GM18507 (cell line): ENCODE measurements around the gene KCNC3.
"Not testable (repeated sequence)": the region's sequence is repeated elsewhere in the genome, so short reads cannot be mapped to it uniquely, and the experiment has no call there.

ENCODE experiments used
- DNase-seq: peaks from one replicate; pipeline ENCODE4 v3.0.0; 2011; ENCODE audit warnings: low read depth; ENCODE audit not compliant: insufficient read length; ENCODE audit errors: extremely low spot score
- FAIRE-seq: peaks from 2 replicates; lab custom pipeline; 2011; peaks lifted over from hg19 to GRCh38; lab: Jason Lieb, UNC

Gene KCNC3

DNA sequence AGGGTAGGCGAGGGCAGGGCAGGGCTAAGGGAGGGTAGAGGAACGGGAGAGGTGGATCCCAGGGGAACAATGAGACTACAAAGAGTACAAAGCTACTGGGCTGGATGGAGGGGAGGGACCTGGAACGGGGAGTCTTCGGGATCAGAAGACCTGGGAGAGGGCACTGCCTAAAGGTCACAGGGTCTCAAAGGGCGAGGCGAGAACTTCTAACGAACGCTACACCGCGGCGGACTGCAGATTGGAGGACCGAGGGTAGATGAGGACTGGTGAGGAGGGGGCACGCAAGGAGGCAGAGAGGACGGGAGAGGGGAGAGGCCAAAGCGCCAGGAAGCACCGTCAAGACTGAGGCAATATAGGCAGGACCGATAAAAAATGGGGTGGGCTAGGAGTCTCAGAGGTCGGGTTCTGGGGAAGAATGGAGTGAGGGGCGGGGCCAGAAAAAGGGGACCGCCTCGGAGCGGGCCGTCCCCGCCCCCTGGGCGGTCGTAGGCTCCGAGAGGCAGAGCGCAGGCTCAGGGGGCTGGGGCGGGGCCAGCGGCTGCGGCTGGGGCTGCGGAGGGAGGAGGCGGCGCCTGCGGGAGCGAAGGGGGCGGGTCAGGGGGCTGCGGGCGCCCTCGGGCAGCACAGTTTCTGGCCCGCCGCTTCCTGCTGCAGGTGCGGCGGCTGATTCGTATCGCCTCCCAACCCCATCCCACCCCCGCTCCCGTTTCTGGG, 1.3 kb upstream of the KCNC3 start:
- FAIRE-seq: peak; percentile 84
- peak; percentile 67 for DNase-seq

DNA sequence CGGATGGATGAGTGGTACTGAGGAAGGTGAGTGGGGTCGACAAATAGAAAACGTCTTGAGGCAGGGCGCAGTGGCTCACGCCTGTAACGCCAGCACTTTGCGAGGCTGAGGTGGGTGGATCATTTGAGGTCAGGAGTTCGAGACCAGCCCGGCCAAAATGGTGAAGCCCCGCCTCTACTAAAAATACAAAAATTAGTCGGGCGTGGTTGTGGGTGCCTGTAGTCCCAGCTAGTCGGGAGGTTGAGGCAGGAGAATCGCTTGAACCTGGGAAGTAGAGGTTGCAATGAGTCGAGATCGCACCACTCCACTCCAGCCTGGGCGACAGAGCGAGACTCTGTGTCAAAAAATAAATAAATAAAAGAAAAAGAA, 733 bp upstream of the KCNC3 start:
- FAIRE-seq, DNase-seq: not testable (repeated sequence)

DNA sequence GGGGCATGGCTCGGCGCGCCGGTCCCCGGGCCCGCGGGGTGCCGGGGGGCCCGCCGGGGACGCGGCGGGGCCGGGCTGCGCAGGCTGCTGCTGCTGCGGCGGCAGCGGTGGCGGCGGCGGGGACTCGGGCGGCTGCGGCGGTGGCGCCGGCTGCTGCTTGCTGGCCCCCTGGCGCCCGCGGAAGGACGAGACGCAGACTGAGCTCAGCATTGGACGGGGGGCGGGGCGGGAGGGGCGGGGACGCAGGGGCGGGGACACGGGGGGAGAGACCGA, 368 bp downstream of the KCNC3 start:
- FAIRE-seq (no peak), DNase-seq (no peak)

DNA sequence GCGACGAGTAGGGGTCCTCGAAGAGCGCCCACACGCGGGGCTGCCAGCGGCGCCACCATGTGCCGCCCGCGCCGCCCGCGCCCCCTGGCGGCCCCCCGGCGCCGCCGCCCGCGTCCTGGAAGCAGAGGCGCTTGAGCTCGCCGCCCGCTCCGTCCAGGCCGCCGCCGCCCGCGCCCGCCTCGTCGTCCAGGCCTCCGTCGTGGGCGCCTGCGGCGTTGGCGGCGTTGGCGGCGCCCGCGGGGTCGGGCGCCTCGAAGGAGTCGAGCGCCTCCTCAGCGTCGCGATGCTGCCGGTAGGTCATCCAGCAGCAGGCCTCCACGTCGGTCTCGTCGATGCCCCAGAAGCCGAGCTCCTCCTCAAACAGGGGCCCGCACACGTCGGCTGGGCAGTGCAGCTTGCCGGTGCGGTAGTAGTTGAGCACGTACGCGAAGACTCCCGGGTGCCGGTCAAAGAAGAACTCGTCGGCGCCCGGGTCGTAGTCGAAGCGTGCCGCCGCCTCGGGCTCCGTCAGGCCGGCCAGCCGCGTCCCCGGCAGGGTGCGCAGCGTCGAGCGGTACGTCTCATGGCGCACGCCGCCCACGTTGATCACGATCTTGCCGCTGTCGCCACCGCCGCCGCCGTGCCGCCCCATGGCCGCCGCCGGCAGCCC, 829 bp downstream of the KCNC3 start:
- DNase-seq: no peak
- no peak for FAIRE-seq

DNA sequence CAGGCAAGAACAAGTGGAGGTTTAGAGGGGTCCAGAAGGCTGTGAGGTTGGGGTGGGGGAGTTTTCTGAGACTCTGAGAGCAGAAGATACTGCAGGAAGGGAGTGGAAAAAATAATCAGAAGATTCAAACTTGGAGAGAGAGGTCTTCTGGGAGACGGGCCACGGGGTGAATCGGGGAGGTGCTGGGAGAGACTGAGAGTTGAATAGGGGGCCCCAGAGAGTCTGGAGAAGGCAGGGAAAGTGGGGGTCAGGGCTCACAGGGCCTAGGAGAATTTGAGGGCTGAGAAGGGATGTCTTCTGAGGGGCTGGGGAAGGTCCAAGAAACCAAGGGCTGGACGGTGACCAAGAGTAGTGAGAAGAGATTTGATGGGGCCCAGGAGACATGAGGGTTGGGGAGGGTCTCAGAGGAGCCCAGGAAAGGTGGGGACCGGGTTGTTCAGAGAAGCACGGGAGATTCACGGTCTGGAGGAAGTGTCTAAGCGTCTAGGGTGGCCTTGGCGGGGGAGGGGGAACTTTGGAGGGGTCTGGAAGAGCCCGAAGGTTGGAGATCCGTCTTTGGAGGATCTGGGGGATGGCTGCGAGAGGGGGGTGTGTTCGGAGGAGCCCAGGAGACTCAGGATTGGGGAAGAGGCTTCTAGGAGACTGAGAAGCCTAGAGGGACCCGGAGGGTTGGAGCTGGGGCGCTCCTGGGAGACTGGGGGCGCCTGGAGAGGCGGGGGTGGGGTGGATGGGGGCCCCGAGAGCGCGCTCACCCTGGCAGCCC, 1.5 kb downstream of the KCNC3 start:
- DNase-seq: no peak
- FAIRE-seq: no peak

DNA sequence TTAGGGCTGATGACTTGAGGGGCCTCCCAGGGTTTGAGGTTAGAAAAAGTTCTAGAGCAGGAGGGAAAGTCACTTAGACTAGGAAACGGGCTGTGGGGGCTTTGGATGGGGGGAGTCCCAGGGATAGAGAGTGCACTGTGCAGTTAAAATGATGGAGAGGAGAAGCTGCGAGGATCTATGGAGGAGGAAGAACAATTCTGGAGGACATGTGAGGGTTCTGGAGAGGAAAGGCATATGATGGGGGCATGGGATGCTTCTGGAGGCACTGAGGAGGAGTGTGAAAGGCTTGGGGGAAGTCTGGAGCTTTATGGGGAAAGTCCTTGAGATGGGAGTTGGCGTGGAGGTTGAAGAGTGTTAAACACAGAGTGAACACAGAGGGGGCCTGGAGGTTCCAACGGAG, 2.2 kb downstream of the KCNC3 start:
- DNase-seq (no peak), FAIRE-seq (no peak)

DNA sequence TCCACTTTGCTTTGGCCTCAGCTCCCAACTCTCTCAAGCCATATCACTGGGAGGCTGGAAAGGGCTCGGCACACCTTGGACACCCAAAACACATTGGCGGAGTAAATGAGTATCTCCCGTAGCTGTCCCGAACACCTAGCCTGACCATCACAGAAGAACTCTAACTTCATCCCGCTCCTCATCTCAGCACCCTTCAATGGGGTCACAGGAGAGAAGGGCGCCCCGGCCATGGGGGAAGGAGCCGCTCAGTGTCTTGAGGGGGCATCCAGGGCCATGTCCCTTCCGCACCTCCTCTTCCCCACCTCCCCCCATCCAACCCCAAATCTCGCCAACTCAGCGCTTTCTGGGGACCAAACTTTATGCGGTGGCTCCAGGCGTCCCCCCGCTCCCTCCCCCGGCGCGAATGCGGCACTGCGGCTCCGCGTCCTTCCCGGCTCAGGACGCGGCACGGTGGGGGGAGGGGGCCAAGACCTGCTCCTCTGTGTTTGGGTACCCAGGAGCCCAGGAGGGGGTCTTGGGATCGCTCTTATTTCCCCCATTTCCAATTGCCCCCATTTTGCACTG, 3.0 kb downstream of the KCNC3 start:
- no peak for FAIRE-seq
- no peak for DNase-seq

DNA sequence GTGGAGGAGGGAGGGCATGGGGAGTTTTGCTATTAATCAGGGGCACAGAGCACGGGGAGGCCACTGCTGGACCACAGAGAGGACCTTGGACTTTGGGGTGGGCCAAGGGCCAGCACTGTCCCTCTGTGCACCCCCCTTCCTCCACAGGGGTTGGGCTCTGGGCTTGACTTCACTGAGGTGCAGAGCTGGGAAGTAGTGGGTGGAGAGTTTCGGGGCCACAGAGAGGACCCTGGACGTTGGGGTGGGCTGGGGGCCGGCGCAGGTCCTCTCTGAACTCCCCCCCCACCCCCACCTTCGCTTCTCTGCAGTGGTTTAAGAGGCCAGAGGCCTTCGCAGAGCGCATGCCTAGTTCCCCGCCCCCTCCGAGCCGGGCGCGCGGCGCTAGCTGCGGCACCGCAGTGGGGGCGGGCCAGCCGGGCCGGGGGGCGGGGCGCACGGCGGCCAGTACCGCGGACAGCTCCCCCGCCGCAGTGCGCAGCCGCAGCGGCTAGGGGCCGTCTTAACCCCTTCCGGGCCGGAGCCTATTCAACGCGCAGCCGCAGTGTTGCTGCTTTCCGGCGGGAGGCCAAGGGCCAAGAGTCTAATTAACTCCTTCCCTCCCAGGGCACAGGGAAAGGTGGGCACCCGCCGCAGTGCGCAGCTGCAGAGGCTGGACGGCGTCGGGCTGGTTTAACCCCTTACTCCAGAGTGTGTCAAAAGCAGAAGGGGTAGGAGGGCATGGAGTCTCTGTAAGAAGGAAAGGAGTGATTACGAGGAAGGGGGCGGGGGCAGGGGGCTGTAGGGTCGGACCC, 3.7 kb downstream of the KCNC3 start:
- DNase-seq (peak; percentile 87), FAIRE-seq (peak; percentile 78)

DNA sequence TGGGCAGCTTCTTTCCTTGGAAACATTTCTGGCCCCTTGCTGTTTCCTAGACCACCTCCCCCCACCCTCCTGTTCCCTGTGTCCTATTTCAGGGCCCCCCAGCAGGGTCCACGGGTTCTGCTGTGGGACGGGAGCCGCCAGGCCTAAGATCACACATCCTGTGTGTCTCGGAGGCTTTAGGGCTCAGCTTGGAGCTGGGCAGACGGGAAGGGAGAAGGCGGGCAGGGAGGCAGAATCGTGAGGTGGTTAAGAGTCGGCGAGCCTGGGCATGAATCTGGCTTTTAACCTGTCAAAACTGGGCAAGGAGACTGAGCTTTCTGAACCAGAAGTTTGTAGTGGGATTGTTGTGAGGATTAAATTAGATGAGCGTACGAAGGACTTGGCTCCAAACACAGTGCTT, 4.8 kb downstream of the KCNC3 start:
- DNase-seq: no peak
- FAIRE-seq: no peak

DNA sequence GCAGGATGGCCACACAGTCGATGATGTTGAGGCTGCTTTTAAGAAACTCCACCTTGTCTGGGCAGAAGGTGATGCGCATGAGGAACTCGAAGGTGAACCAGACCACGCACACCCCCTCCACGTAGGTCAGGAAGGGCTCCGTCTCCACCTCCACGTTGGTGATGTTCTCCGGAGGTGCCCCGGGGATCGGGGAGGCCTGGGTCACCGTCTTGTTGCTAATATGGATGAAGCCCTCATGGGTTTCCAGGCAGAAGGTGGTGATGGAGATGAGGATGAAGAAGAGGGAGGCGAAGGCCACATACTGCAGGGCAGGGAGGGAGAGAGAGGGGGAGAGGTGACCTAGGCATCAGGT, 5.4 kb downstream of the KCNC3 start:
- FAIRE-seq (no peak), DNase-seq (no peak)

DNA sequence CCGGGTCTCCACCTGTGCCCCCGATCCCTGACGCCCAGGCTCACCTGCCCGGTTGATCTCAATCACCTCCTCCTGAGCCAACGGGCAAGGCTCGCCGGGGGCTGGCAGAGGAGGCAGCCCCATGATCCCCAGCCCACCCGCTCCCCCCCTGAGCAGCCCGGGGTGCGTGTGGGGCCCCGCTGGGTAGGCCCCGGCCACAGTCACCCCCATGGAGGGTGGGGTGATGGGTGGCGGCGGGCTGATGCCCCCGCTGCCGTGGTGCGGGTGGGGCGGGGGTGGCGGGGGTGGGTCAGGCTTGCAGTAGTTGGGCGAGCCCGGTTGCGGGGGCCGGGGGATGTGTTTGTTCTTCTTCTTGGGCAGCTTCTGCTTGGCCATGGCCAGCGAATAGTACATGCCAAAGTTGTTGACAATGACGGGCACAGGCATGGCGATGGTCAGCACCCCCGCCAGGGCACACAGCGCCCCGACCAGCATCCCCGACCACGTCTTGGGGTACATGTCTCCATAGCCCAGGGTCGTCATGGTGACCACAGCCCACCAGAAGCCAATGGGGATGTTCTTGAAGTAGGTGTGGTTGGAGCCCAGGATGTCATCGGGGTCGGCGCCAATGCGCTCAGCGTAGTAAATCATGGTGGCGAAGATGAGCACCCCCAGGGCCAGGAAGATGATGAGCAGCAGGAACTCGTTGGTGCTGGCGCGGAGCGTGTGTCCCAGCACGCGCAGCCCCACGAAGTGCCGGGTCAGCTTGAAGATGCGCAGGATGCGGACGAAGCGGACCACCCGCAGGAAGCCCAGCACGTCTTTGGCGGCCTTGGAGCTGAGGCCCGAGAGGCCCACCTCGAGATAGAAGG, 6.0 kb downstream of the KCNC3 start:
- FAIRE-seq (no peak), DNase-seq (no peak)

DNA sequence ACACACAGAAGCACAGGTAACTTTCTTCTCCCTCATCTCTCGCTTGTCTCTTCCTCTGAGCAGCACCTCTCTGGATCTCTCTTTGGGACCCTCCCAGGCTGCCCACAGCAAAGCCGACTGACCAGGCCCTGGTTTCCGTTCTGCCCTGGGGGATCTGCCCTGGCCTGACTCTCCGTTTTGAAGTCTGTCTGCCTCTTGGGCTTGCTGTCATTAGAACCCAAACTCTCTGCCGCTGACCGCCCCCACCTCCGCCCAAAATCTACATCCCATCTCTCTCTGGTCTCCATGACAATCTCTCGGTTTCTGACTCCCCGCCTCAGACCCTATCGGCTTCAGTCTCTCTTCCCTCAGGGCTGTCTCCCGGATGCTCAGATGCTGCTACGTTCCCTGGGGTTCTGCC, 6.9 kb downstream of the KCNC3 start:
- FAIRE-seq (no peak), DNase-seq (no peak)

DNA sequence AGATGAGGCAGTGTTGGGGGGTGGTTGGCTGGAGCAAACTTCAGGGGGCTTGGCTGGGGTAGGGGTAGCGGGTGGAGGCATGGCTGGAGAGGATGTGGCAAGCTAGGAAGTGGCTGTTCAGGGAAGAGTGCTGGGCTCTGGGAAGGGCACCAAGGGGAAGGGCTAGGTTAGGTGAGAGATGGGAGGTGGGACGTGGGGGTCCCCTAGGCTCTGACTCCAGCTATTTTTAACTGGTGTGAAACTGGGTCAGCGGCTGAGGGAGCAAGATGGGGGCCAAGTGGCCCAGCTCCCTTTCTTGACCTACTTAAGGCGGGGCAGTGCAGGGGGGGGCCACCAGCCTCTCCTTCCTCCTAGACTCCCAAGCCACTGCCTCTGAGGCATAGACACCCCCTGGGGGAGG, 7.3 kb downstream of the KCNC3 start:
- no peak for DNase-seq

DNA sequence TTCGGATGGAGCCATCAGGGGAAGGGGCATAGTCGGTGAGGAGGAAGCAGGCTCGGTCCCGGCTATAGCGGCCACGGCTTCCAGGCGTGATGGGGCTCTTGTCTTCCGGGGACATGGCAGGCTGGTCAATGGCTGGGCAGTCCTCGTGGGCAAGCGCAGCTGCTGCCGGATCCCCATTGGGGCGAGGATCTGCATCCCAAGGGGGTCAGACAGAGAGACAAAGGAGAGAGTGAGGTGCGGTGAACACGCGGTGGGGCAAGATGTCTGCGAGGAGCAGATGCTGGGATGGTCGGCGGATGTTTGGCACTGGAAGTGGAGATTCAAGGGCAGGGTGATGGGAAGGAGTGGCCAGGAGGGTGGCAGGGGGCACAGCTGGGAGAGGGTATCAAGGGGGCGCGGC, 8.6 kb downstream of the KCNC3 start:
- DNase-seq (no peak), FAIRE-seq (no peak)

More for the DNA sequence above, 7.3 kb downstream of the KCNC3 start:
- no peak for FAIRE-seq

DNA sequence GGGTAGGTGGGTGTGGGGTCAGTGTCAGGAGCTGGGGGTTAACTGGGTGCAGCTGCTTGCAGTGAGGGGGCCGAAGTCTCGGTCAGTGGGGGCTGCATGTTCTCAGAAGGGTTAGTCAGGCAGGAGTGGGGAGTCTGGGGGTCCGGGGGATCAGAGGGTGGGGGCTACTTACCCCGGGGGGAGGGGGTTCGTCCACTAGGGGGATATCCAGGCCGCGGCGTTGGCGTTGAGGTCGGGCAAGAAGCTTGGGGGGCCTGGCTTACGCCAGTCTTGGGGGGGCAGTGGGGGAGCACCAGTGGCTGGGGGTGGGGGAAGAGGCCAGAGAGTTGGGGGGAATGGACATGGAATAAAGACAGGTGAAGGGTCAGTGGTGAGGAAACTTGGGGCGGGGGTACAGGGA, 9.1 kb downstream of the KCNC3 start:
- no peak for DNase-seq
- FAIRE-seq: no peak

DNA sequence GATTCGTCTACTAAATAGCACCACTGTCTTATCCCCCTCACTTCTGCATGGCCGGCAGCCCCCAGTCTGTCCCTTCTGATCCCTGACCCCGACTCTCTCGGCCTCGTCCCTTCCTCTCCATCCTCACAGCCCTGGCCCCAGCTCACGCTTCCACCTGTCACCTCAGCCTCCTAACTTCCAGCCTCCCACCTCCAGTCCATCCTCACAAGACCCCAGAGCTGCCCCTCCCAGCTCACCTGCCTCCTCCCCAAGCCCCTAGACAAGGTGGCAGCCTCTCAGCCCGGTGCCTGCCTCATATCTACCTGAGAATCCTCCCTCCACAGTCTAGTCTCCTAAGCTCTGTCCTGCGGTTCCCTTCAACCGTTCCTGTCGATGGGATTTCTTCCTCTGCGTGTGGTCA, 10.0 kb downstream of the KCNC3 start:
- FAIRE-seq (no peak), DNase-seq (no peak)

DNA sequence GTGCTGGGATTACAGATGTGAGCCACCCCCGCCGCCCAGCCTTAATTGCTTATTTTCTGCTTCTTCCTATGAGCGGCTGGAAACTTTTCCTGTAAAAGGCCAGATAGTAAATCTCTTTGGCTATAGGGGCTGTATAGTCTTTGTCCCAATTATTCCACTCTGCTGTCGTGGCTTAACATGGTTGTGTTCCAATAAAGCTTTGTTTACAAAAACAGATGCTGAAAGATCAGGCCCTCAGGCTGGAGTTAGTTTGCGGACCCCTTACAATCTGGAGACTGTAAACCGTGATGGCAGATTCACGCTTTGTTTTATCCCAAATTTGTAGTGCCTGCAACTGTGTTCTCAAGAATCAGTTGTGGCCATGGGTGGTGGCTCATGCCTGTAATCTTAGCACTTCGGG, 10.7 kb downstream of the KCNC3 start:
- no peak for FAIRE-seq
- no peak for DNase-seq

DNA sequence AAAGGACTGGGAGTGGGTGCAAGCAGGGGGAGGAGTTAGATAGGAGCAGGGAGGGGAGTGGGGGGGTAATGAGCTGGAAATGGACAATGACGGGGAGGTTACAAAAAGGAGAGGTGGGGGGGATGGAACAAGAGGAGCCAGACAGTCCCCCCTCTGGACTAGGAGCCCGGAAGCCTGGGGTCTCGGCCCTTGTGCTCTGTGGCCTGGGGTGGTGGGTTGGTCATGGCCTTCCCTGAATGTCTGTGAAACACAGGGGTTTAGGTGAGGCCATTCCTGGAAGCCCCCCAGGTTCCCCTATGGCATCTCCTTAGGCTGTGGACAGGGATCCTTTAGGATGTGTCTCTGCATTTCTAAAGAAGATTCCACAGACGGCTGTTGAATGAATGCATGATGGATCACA, 12.1 kb downstream of the KCNC3 start:
- no peak for FAIRE-seq
- DNase-seq: no peak

DNA sequence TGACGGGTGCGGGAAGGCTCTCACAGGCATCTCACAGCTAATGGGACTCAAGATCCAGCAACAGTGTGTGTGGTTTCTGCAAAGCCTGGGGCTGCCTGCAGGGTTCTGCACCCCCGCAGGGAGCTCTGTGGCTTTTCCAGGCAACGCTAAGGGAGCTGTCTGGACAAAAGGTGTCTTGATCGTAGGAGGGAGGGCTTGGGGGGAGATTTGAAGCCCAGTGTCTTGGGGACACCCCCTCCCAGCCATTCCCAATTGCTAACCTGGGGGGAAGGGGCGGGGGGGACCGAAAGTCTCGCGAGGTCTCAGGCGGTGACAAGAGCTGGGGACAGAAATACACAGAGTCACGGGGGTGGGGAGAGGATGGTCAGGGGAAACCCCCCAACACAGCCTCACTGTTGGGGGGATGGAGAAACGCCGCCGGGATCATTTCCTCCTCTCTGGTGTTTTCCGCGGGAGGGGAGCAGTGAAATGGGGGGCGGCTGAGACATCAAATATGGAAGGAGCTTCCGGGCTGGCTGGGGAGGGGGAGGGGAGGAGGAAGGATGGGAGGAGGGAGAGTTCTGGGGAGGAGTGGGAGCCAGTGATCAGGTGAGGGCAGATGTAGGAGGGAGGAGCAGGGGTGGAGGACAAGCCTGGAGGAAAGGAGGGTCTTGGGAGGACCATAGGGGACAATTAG, 13.3 kb downstream of the KCNC3 start:
- no peak for DNase-seq
- FAIRE-seq: no peak
